Lower lobe of right lung (tissue), 2 donors: Measurements from ENCODE around the gene EXD2. TPM values are rescaled to one million over a fixed set of nuclear protein-coding genes. Genes with fewer than 3 reads are reported as not detected.

ENCODE experiments used
- ATAC-seq, 2 donors: fragments of 200-7000 bp; cut with Tn5 transposase; one replicate each; pipeline ENCODE4 v1.9.1; 2020 to 2022; ENCODE audit warnings: mild to moderate bottlenecking in 2 of 2, moderate library complexity in 2 of 2
- DNase-seq: peaks from one replicate; pipeline ENCODE4 v3.0.0-alpha.2; 2020
- H3K27ac ChIP-seq: fragments of 200-600 bp; one replicate; pipeline ENCODE4 v1.8.0; 2022
- H3K27me3 ChIP-seq: fragments of 200-600 bp; one replicate; pipeline ENCODE4 v1.8.0; 2022; ENCODE audit warnings: low read depth
- H3K36me3 ChIP-seq: fragments of 200-600 bp; one replicate; pipeline ENCODE4 v1.8.0; 2022; ENCODE audit warnings: mild to moderate bottlenecking
- H3K4me1 ChIP-seq: fragments of 200-600 bp; one replicate; pipeline ENCODE4 v1.8.0; 2022
- H3K4me3 ChIP-seq: fragments of 200-600 bp; one replicate; pipeline ENCODE4 v1.8.0; 2022; ENCODE audit warnings: mild to moderate bottlenecking
- H3K9me3 ChIP-seq: fragments of 200-600 bp; one replicate; pipeline ENCODE4 v1.8.0; 2022
- CTCF ChIP-seq: fragments of 200-600 bp; IDR thresholded peaks from one replicate; pipeline ENCODE4 v1.8.0; 2022; ENCODE audit warnings: antibody characterized with exemption, mild to moderate bottlenecking
- intact Hi-C: fragments of 100-400 bp; cut with DNase I; formaldehyde crosslinking; loops from one replicate; pipeline ENCODE4 v1.11.0; 2022
- long read RNA-seq: library from polyadenylated mRNA; unstranded; transcript quantifications from one replicate; pipeline ENCODE4 v2.0.0, GENCODE V29; 2021
- total RNA-seq: library from RNA; stranded (reverse); fragmentation: NEBNext Ultra II Directional; extraction: Animal tissue kit (Norgen Biotek cat#: 25700); gene quantifications from one replicate; pipeline ENCODE4 v1.2.1, GENCODE V29; 2021
- donor health status: DM: no; HTN: yes; CAD: no; lungs with severe emphysema.

Gene EXD2, protein sequence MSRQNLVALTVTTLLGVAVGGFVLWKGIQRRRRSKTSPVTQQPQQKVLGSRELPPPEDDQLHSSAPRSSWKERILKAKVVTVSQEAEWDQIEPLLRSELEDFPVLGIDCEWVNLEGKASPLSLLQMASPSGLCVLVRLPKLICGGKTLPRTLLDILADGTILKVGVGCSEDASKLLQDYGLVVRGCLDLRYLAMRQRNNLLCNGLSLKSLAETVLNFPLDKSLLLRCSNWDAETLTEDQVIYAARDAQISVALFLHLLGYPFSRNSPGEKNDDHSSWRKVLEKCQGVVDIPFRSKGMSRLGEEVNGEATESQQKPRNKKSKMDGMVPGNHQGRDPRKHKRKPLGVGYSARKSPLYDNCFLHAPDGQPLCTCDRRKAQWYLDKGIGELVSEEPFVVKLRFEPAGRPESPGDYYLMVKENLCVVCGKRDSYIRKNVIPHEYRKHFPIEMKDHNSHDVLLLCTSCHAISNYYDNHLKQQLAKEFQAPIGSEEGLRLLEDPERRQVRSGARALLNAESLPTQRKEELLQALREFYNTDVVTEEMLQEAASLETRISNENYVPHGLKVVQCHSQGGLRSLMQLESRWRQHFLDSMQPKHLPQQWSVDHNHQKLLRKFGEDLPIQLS
- 23.7 TPM for total RNA-seq
- long read RNA-seq, full-length matches to known transcripts = 10 of 34 reads
- long read RNA-seq, partial matches to known transcripts = 12 of 34 reads
- long read RNA-seq, other reads (novel, unspliced or antisense) = 12 of 34 reads

DNA sequence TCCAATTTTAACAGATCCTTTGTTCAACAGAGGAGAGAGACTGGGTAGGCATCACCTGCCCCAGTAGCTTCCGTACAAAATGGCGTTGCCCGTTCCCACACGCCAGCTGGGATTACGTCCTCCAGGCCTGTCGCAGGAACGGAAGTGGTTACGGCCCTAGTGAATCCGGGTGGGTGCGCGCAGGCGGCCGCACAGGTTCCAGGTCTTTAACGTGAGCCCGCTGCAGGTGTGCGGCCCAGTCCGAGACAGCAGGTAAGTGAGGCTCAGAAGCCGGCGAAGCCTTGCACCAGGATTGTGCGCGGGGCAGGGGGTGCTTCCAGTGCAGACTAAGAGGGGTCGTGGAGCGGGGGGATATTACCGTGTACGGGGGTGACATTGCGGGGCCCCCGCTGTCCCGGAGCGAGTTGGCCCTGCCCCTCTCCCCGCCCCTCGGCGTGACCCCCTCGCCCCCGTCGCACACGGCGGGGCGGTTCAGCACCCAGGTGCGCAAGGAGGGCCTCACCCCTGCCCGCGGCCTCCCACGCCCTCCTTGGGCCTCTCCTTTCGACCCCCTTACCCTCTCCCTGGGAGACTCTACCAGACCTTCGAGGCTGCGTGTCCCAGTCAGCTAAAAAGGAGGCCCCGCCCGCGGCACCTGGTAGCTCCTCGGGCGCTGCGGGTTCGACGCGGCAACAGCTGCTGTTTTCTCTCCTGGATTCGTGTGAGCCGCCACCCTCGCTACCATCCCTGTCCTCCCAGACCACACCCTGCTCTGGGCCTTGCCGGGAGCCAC is at the start of gene EXD2:
Gene EXD2, plus strand, starts transcription at position 159 of the 772 bp plus-strand sequence. CDS start 17,973 bp downstream, outside the sequence.
- TF ChIP-seq CTCF = no peak
- H3K9me3 ChIP-seq = no peaks in the 10 kb centered on the region
- H3K27ac ChIP-seq = peak within 1 kb of the TSS; percentile 89
- H3K36me3 ChIP-seq = no peaks in the 10 kb centered on the region
- peaks cover 9% of the 10 kb centered on the region for H3K4me1 ChIP-seq
- DNase-seq = peak; percentile 92
- intact Hi-C loops = no loop called here
- H3K27me3 ChIP-seq = no peaks in the 10 kb centered on the region
- H3K4me3 ChIP-seq = peak within 1 kb of the TSS; percentile 87
- peak; percentile 98 to 99 for ATAC-seq

GRCh38 chr14:69141550-69141949 is 49.7 kb upstream of the EXD2 start:
- no peak overlapping the region for H3K27ac ChIP-seq
- peaks cover 29% of the 10 kb centered on the region for H3K4me1 ChIP-seq
- no peaks in the 10 kb centered on the region for H3K9me3 ChIP-seq
- no peak for ATAC-seq
- TF ChIP-seq CTCF = no peak
- peaks cover 9% of the 10 kb centered on the region for H3K36me3 ChIP-seq
- no peaks in the 10 kb centered on the region for H3K27me3 ChIP-seq
- DNase-seq = no peak
- no peak overlapping the region for H3K4me3 ChIP-seq
- intact Hi-C loops = no loop called here

DNA sequence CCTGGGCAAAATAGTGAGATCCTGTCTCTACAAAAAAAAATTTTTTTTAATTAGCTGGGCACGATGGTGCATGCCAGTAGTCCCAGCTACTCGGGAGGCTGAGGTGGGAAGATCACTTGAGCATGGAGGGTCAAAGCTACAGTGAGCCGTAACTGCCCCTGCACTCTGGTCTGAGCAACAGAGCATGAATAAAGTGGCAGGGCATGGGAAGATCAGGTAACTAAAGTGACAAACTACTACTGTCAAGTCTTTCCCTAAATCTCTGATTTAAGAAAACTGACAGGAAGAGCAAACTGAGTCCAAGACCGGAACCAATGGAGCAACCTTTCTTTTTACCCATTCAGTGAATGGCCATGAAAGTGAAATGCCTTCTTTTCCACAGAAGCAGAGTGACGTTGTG is 49.2 kb upstream of the EXD2 start:
- no peak for DNase-seq
- H3K36me3 ChIP-seq = peaks cover 14% of the 10 kb centered on the region
- no peaks in the 10 kb centered on the region for H3K9me3 ChIP-seq
- no peak overlapping the region for H3K27ac ChIP-seq
- no peak for ATAC-seq
- H3K27me3 ChIP-seq = no peaks in the 10 kb centered on the region
- TF ChIP-seq CTCF = no peak
- H3K4me3 ChIP-seq = no peak overlapping the region
- H3K4me1 ChIP-seq = peaks cover 32% of the 10 kb centered on the region
- intact Hi-C loops = no loop called here

DNA sequence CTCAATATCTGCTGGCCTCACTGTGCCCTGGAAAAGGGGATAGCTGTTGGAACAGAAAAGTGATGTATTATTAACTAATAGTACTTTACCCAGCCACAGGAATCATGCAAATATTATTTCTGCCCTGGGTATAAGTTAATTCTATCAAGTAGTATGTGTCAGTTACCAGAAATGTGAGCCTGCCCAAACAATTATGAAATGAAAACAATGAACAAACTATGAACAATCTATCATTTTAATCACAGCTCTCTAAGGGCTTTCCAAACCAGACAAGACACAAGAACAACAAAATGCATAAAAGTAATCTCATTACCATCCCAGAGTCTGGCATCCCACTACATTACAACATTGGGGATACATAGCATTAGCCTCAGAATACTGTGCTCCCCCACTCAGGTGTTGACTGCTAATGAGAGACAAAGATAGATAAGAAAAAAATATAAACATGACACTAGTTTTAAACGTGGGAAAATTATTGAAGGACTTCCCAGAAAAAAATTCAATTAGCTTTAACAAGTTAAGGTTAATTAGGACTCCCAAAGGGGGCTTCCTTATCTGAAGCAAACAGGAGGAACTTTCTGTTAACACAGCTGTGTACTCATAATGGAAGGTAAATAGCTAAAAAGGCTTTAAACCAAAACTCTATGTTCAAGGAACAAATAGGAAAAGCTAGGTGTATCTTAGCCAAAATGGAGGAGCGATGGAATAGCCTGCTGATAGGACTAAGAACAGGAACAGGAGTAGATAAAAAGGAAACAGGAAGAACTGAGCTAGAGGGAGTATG is 41.6 kb upstream of the EXD2 start:
- intact Hi-C loops = no loop called here
- no peak overlapping the region for H3K27ac ChIP-seq
- no peak overlapping the region for H3K4me3 ChIP-seq
- no peak for TF ChIP-seq CTCF
- H3K36me3 ChIP-seq = peaks cover 21% of the 10 kb centered on the region
- no peaks in the 10 kb centered on the region for H3K9me3 ChIP-seq
- no peaks in the 10 kb centered on the region for H3K27me3 ChIP-seq
- ATAC-seq (no peak), DNase-seq (no peak)
- H3K4me1 ChIP-seq = peaks cover 48% of the 10 kb centered on the region
